ENCODE results near the gene TNFRSF4.
A peak's percentile ranks its signal among the peaks of the same experiment; 100 is the strongest.

TNFRSF4 gene

DNA sequence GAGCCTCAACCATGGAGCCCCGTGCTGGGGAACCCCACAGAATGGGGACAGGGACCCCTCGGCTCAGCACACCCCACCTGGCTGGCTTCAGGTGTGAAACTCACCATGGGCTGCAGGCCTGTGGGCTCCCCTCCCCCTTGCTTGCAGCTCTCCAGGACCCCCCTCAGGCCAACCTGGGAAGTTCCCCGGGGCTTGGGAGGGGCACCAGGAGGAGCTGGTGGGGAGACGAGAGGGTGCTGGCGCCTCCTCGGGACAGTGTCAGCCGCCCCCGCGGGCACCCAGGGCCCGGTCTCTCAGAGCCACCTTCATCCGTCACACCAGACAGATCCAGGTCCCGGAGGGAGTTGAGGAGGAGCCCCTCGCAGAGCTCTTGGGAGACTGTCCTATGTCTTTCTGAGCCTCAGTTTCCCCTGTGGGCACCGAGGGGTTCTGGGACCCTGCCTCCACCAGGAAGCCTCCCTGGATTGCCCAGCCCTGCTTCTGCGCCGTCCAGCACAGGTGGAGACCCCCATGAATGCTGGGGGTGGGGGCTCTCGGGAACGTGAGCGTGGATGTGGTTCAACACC, 6.9 kb downstream of the TNFRSF4 start:
- H3K27ac ChIP-seq: no peak overlapping the region
- no peak for TF ChIP-seq ZFX (IDR thresholded peaks at IDR 0.05; ENCODE audit: borderline replicate concordance)
- TF ChIP-seq, protein P1, sequence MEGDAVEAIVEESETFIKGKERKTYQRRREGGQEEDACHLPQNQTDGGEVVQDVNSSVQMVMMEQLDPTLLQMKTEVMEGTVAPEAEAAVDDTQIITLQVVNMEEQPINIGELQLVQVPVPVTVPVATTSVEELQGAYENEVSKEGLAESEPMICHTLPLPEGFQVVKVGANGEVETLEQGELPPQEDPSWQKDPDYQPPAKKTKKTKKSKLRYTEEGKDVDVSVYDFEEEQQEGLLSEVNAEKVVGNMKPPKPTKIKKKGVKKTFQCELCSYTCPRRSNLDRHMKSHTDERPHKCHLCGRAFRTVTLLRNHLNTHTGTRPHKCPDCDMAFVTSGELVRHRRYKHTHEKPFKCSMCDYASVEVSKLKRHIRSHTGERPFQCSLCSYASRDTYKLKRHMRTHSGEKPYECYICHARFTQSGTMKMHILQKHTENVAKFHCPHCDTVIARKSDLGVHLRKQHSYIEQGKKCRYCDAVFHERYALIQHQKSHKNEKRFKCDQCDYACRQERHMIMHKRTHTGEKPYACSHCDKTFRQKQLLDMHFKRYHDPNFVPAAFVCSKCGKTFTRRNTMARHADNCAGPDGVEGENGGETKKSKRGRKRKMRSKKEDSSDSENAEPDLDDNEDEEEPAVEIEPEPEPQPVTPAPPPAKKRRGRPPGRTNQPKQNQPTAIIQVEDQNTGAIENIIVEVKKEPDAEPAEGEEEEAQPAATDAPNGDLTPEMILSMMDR (IDR thresholded peaks at IDR 0.05): peak; percentile 14; the same call in 1 of the 2 replicates

DNA sequence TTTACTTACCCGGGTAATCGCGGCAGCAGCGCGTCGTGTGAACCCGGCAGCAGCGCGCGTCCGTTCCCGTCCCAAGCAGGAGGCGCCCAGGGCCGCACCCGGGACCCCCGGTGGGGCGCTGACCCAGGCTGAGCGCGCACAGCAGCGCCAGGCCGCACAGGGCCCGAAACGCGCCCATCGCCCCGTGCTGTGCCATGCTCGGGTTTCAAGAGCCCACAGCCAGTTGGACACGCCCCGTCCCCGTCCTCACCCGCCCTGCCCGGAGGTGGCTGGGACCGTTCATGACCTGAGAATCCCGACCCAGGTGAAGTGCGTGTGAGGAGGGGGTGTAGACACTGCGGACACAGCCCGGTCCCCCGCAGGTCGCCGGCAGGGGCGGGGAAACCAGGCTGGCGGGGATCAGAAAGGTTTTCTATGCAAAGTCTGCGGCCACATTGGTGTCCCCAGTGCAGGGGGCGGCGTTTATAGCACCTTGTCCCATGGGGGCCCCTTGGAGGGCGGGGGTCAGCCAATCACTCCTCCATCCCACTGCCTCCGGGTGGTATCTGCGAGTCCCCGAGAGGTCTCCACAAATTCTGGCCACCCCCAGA, 7.5 kb downstream of the TNFRSF4 start, which contains the start of gene TNFRSF18:
TSS of gene TNFRSF18 (minus strand) at position 217 of the 590 bp plus-strand sequence. CDS start at position 196, 21 bp downstream.
- TF ChIP-seq ZFX (IDR thresholded peaks at IDR 0.05; ENCODE audit: borderline replicate concordance): no peak
- TF ChIP-seq, protein P1 (IDR thresholded peaks at IDR 0.05): no peak

DNA sequence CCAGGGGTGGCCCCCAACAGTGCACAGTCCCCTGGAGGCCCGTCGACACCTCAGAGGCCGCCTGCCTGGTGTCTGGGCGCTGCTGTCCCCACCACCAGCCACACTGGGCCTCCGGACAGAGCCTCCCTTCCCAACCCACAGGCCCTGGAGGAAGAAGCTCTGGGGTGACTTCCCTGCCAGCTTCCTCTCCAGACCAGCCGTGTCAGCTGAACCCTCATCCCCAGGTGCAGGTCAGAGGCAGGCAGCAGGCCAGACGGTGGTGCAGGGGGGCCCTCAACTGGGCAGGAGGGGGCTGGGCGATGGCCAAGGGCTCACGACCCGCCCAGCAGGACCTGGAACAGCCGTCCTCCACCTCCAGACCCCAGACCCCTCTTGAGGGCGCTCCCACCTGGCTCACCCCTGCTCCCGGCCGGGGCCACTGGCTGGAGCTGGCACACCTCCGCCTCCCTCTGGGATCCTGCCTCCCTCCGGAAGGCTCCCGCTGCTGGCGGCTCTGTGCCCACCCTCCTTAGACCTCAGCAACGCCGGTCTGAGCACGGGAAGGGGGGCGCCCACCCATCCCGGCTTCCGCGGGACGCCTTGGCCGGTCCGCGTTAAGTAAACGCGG, 8.1 kb downstream of the TNFRSF4 start:
- TF ChIP-seq, protein P1 (IDR thresholded peaks at IDR 0.05): no peak
- TF ChIP-seq ZFX (IDR thresholded peaks at IDR 0.05; ENCODE audit: borderline replicate concordance): no peak

More for the DNA sequence above, 7.5 kb downstream of the TNFRSF4 start, which contains the start of gene TNFRSF18:
- H3K27ac ChIP-seq: peak within 1 kb of the TSS; percentile 20; the same call in 1 of the 2 replicates

DNA sequence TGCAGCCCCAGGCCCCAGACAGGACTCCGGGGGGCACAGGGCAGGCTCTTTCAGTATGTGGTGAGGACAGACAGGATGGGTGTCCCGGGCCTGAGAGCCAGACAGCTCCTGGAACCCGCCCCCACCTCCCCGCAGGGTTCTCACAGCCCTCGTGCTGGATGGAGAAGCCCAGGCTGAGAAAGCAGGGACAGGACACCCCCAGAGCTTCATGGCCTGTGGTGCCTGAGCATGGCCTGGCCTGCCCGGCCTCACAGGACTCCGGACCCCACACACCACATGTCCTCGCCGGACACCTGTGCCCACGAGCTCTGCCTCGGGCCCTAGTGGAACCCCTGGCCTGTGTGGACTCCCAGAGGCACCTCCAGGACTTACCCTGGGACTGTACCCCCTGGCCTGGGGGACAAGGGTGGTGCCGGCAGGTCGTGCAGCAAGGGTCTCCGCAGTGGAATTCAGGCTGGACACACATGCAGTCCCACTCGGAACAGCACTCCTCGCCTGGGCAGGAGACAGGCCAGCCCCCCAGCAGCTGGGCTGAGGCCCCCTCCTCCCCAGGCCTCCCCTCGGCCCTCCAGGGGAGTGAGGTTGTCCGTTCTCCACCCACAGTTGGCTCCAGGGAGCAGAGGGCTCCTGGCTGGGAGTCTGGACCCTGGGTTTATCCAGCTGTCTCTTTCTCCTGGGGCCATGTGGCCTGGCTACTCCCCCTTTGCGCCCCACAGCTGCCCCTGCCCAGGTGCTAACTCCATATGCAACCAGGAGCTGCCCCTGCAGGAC, 8.8 kb downstream of the TNFRSF4 start:
- TF ChIP-seq, protein P1 (IDR thresholded peaks at IDR 0.05): no peak
- no peak for TF ChIP-seq ZFX (IDR thresholded peaks at IDR 0.05; ENCODE audit: borderline replicate concordance)
- H3K27ac ChIP-seq: no peak overlapping the region

More for the DNA sequence above, 8.1 kb downstream of the TNFRSF4 start:
- peak overlapping the region; percentile 20; the same call in 1 of the 2 replicates for H3K27ac ChIP-seq

DNA sequence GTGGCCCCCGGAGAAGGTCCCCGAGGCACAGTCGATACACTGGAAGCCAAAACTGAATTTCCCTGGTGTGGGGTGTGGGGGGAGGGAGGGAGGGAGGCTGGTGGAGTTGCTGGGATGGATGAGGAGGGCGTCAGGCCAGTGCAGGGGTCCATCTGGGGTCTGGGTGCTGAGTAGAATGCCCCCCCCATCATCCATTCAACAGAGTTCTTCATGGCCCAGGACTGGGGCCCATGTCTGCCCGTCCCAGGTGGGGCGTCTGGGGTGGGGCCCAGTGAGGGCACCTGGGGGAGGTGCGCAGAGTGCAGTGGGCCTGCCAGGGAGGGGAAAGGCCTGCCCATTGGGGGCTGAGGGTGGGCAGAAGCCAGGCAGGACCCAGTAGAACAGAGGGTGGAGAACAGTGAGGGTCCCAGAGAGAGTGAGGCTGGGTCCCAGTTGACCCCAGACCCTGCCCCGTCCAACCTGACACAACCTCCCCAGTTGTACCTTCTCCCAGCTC, 9.5 kb downstream of the TNFRSF4 start:
- TF ChIP-seq, protein P1 (IDR thresholded peaks at IDR 0.05): no peak
- TF ChIP-seq ZFX (IDR thresholded peaks at IDR 0.05; ENCODE audit: borderline replicate concordance): no peak
- no peak overlapping the region for H3K27ac ChIP-seq

DNA sequence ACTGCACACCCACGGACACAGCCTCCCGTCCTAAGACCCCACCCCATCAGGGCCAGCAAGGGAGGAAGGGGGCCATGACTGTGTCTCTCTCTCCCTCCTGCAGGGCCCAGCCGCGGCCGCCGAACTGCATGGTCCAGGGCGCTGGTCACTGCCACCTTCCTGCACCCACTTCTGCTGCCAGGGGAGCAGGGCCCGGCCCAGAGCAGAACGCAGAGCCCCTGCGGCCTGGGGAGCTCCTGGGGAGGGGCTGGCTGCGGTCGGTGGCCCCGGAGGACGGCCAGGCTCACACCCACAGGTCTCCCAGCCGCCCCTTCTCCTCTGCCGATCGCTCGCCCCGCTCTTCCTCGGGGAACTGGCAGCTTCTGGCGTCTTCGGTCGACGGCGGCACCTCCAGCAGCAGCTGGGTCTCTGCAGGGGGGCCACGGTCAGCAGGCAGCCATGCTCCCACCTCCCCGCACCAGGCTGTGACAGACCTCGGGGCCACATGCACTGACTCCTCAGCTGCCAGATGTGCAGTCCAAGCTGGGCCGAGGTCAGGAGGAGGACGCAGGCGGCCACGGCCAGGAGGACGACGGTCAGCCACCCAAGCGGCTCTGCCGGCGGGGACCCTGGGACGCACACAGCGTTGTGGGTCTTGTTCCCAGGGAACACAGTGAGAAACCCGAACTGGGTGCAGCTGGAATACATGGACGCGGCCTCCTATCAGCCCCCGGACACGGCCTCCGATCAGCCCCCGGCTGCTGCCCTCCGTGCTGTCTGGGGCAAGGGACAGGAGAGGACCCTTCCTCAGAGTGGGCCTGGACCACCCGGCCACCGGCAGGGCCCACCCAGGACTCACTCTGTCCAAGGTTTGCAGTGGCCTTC, 10.2 kb downstream of the TNFRSF4 start:
- TF ChIP-seq, protein P1 (IDR thresholded peaks at IDR 0.05): no peak
- no peak for TF ChIP-seq ZFX (IDR thresholded peaks at IDR 0.05; ENCODE audit: borderline replicate concordance)
- H3K27ac ChIP-seq: no peak overlapping the region

Measured in 22Rv1 (cell line).